NCI-H2196 treated with DMSO at 0.1 percent for 48 hours (cell line): ENCODE measurements around the gene IL2RA.

Experiments
- DNase-seq: peaks from one replicate; lab custom pipeline; 2025; ENCODE audit not compliant: unreplicated experiment; lab: John Stamatoyannopoulos, UW

IL2RA gene

DNA sequence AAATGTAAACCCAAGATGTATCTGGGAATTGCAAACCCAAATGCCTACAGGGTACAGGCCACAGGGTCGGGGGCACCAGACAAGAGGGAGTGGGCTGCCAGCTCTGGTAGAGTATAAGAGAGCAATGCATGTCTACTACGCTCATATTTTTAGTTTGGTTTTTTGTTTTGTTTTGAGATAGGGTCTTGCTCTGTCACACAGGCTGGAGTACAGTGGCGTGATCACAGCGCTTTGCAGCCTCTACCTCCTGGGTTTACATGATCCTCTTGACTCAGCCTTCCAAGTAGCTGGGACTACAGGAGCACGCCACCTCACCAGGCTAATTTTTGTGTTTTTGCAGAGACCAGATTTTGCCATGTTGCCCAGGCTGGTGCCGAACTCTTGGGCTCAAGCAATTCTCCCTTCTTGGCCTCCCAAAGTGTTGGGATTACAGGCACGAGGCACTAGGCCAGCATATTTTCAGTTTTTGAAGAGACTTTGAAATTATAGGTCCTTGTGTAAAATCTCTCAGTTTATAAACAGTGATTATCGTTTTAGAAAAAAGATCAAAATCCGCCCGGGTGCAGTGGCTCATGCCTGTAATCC, 73.7 kb downstream of the IL2RA start:
- no peak for DNase-seq

DNA sequence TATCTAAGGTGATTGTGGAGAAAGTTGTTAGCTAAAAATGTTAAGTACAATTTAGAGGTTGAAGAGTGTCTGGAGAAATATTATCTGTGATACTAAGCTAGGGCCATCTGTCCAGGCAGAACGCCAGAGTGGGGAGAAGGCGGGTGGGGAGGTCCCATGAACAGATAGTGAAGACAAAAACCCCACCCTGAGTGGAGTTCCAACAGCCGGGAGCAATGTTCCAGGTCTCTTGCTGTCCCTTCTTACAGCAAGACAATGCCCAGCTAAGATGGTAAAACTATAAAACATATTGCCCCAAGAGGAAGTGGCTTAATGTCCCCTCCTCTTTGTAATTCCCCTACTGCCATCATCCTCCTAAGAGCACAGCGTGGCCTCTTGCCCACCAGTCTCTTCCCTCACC, 74.4 kb downstream of the IL2RA start:
- no peak for DNase-seq

DNA sequence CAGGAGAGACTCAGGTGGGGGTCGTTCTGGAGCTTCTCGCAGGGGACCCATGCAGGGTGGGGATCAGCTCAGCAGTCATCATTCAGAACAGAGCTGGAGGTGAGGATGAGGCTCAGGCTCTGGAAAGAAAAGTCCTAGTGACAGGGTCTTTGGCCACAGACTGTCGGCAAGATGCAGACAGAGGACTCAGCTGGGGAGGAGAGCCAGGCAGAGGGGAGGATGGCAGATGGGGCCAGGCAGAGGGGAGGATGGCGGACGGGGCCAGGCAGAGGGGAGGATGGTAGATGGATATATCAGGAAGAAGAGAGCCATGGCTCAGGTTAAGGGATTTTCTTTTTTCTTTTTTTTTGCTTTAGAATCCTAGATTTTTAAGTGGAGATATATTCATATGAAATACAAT, 77.1 kb downstream of the IL2RA start:
- no peak for DNase-seq

DNA sequence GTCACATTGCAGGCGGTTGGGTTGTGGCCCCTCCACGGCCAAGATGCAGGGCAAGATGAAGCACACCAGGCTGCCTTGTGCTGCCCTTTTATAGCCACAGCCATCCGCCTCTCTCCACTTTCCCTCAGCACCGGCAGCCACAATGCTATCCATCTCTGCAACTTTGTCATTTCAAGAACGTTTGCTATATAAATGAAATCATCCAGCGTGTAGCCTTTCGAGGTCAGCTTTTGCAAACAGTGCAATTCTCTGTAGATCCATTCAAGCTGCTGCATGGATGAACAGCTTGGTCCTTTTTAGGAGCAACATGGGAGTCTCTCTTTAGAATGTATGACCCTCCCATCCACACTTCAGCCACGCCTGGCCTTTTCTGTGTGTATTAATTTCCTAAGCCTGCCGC, 78.4 kb downstream of the IL2RA start:
- DNase-seq = no peak

DNA sequence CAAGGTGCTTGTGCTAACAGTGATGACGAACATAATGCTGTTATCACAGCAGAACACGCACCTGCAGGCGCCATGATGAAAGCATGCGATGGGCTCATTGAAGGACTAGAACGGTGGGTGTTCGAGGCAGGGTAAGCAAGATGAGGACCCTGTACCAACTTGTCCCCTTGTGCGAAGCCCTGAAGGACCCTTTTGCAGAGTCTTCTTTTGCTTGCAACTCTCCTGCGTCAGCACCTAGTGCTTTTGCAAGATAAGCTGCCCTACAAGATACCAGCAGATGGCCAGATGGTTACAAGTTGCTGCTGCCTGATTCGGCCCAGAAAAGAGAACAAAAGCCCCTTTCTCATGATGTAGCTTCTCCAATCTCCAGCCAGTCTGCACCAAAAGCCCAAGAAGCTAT, 80.6 kb downstream of the IL2RA start:
- DNase-seq = no peak

DNA sequence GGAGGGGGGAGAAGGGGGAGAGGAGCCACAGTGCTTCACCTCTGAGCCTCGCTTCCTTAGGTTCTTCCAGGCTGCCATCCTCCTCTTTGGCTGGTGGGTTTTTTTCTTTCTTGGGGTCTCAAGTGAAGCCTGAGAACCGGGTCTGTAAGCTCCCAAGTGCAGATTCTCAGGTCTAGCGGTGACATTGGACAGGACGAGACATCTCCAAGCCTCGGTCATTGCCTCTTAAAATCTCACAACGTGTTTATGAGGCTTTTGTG, 84.0 kb downstream of the IL2RA start:
- DNase-seq = no peak

DNA sequence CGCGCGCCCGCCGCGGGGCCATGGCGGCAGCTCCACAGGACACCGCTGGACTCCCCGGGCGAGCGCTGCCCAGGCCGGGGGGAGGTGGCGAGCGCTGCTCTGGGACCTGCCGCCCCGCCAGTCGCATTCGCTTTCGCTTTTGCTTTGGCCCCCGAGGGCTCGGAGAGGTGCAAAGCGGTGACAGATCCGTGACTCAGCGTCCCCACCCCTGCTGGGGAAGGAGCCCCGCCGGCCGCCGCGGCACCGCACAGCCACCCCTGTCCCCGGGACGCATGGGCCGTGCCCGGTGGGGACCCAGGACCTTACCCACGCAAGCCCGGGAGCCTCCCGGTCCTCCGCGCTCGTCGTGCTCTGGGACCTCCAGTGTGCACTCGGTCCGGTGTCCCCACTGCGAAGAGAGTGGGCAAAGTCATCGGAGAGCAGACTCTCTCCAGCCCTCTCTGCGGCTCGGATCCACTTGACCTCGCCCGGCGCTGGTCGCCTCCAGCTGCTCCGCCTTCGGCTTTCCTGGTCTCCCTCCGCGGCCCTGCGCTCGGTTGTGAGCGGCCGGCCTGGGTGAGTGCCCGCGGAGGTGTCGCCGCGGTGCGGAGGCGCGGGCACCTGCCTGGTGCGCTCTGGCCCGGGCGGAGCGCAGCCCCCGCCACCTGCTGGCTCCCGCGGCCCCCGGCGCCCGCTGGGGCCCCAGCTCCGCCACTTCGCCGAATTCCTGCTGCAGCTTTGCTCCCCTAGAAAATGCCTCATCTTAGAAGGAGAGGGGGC, 84.5 kb downstream of the IL2RA start, which contains the start of gene IL15RA:
Gene IL15RA, minus strand, starts transcription at position 73 of the 759 bp plus-strand sequence. Its CDS starts 51 bp downstream, at position 22.
- peak; percentile 4 for DNase-seq

DNA sequence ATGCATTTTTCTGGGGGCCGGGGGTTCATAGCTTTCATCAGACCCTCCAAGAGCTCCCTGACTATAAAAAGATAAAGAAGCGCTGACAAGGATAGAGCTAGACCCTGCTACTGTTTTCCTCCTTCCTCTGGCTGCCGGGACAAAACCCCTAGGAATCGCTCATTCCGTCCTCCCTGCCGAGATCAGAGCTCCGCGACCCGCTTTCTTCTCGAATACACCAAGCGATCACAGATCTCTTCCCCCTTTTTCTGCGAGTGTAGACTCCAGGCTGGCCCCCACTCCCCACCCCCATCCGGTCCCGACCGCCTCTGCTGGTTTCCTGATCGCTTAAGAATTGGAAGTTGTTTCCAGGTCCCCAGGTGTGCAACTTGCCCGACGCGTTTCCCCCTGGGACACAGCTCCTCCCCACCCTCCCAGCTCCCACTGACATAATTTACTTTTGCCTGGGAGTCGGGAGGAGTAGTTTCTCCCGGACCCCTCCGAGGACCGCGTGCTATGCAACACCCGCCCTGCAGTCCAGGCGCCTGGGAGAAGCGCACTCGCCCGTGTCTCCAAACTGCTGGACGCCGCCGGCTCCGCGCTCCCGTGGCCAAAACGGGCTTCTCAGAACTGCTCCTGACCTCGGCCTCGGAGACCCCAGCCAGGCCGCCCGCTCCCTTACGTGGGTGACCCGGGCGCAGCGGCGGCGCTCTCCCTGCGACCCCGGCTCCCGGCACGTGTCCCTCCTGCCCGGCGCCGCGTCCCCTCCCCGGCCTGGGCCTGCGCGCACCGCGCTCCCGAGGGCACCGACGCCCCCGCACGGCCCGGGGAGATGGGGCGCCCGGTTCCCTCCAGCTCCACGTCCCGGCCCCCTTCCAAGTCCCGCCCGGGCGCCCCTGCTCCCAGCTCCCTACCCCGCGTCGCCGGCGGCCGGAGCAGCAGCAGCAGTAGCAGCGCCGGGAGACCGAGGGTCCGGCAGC, 85.4 kb downstream of the IL2RA start:
- DNase-seq = no peak

DNA sequence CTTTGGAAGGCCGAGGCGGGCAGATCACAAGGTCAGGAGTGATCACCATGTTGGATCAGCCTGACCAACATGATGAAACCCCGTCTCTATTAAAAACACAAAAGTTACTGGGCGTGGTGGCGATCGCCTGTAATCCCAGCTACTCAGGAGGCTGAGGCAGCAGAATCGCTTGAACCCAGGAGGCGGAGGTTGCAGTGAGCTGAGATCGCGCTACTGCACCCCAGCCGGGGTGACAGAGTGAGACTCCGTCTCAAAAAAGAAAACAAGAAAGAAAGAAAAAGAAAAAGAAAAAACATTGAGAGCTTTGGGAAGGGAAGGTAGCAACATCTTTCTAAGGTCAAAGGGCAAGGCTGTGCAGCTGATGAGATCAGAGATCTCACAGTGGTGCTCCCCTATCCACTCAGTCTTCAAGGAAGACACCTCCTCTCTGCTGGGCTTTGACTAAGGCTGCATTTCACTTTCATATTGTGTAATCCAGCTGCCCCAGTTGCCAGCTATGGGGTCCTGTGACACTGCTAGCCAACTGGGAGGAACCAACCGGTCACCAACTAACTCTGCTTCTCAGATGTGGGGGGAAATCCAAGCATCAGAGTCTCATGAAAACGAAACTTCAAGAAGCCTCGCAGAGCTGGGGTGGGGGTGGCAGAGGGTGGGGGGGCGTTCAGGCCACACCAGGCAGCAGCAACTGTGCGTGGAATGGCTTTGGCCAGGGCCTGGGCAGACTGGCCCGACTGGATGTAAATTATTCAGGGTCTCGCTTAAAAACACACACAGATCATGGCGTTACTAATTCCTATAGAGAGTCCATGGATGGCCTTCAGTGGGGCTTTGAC, 86.3 kb downstream of the IL2RA start:
- no peak for DNase-seq

DNA sequence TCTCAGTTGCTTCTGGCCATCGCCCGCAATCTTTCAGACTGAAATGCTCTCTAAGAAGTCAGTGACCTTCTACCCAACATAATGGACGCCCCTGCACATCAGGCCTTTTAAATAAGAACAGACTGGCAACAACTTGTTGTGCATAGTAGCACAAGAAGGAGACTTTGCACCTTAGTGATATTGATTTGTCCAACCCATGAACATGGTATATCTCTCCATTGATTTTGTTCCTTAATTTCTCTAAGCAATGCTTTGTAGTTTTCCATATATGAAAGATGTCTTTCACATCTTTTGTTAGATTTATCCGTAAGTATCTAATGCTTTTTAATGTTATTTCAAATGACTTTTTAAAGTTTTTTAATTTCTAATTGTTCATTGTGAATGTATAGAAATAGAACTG, 89.1 kb downstream of the IL2RA start:
- DNase-seq = no peak

DNA sequence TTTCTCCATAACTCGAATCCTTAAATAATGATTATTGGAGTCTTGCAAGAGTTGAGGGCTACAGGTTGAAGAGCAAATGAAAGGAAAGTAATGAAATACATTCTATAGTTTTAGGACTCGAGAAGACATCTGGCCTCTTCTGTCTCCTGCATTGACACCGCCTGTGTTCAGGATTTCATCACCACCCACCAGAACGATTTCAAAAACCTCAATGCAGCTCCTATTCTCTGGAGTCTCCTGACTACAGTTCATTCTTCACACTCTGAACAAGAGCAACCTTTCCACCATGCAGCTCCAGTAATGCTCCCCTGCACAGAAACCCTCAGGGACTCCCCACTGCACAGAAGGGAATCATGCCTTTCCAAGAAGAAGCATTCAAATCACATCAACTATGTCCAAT, 90.3 kb downstream of the IL2RA start:
- no peak for DNase-seq

DNA sequence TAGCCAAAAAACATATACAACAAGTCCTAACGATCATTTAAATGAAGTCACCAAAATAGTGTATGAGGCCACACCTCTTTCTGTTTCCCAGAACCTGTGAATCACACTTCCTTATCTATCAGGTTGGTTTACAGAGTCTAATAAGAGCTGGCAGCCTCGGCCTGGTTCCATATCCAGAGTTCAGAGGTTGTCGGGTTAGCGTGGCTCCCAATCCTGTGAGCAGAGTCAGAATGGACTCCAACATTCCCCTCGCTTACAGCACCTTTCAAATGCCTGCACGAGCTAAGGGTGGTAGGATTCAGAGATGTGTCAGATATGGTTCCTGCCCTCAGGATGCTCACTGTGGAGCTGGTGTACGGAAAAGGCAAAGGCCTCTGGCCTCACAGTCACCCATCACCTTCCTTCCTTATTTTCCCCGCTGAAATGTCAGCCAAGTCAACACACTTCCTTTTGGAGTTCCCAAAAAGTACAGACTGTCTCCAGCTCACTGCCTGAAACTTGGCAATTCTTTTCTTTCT, 90.8 kb downstream of the IL2RA start:
- no peak for DNase-seq

DNA sequence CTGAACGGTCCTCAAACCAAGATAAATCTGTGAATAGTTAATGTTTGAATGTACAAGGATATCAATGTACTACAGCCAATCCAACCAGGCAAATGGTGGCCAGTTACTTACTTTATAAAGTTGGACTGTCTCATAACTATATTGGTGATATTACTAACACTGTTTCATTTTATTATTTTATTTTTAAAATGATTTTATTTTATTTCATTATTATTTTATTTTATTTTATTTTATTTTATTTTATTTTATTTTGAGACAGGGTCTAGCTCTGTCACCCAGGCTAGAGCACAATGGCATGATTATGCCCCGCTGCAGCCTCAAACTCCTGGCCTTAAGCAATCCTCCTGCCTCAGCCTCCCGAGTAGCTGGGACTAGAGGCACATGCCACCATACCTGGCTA, 91.6 kb downstream of the IL2RA start:
- DNase-seq = no peak

DNA sequence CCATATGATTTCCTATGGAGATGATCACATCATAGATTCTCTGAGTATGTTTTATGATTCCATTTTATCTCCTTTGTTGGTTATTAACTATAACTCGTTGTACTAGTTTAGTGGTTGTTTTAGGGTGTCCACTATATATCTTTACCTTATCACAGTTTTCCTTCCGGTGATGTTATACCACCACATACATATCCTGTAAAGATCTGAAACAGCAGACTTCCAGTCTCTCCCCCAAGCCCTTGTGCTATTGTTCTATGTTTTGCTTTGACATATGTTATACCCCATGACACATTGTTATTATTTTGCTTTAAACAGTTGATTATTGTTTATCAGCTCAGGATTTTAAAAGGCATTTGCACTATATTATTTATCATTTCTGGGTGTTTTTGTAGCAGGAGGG, 92.1 kb downstream of the IL2RA start:
- DNase-seq = no peak

DNA sequence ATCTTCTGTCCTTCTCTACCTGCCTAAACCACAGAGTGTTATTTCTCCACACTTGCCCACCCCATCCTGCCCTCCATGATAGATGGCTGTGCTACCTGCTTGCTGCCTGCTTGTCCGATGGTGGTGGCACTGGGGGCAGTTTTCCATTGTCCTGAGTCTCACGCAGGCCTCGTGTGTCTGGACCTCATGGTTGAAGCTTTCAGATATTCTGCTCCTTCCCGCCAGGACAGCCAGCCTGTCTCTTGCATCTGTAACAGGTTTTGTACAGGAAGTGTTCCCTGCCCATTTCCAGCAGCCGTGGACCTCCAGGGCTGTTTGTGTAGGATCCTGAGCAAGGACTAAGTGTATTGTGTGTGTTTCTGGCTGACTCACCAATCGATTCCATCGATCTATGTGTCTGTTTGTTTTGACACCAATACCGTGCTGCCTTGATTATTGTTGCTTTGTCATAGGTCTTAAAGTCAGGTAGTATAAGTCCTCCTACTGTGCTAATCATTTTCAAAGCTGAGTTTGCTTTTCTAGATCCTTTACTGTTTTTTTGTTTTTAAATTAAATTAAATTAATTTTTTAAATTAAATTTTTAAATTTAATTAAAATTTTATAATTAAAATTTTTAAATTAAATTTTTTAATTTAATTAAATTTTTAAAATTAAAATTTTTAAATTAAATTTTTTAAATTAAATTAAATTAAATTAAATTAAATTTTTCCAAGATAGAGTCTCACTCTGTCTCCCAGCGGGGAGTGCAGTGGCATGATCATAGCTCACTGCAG, 93.3 kb downstream of the IL2RA start:
- no peak for DNase-seq

DNA sequence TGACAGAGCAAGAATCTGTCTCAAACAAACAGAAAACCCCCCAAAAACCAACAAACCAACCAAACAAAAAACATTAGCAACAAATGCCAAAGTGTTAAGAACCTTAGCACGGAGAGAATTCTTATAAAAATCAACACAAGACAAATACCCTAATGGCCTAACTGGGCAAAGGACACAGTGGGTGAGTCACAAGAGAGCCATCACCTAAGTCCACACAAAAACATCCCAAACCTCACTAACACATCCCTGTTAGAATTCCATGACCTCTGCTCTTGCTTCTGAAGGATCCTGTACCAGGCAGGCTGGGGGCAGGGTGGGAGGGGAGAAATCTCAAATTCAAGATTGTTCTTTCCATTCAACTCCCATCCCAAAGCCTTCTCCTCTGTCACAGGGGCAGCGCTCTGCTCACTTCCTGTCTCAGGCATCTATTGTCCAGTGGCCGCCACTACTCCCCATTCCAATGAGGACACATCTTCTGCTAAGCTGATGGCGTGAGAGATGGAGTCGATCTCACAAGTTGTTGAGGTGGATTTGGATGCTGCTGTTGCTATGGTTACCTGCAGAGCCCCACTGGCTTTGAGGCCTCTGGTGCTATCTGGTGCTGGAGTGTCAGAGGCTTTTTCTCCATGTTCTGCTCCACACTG, 94.0 kb downstream of the IL2RA start:
- DNase-seq = no peak

DNA sequence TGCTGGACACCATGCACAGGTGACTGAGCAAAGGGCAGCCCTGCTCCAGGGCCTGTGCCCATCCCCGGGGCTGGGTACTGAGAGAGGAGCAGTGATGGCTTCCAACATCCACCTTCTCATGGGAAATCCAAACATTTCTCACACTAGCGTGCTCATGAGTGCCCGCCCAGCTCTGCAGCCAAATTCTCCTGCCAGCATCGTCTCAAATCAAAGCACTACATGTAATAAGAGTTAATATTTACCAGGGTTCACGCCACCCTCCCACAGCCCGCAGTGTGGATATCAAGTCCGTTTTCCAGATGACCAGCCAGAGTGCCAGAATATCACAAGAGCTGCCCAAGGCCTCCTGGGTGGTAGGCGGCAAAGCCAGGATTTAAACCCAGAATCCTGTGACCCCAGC, 96.9 kb downstream of the IL2RA start:
- DNase-seq = no peak

DNA sequence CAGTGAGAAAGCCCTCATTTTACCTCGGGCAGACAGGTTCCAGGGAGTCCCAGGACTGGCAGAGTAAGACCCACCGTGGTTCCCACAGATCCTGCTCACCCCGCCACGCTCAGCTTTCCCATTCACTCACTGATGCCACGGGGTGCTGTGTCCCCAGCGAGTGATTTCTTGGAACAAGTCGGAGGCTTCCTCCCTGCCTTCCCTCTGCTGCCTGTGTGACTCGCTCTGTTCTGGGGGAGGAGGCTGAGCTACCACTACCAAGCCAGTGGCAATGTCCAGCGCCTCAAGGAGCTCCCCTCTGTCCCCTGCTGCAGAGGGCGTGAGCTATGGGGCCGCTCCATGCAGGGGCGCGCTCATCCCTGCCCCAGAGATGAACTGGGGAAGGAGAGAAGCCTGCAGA, 97.4 kb downstream of the IL2RA start:
- DNase-seq = no peak

DNA sequence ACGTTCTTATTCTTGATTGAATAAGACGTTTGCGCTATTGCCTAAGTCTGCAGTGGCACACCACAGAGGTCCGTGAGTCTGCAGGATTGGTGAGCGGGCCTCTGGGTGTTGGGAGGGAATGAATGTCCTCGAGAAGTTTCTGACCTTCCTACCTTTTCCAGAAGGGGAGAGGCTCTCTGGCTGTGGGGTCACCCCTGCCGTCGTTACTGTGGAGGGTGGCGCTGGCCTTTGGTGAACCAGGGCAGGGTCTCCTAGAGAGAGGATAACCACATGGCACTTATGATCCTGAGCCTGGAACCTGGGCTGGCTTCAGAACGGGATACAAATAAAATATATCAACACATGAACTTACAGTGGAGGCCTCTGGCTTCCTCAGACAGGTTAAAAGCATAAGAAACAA, 98.6 kb downstream of the IL2RA start:
- DNase-seq = no peak

DNA sequence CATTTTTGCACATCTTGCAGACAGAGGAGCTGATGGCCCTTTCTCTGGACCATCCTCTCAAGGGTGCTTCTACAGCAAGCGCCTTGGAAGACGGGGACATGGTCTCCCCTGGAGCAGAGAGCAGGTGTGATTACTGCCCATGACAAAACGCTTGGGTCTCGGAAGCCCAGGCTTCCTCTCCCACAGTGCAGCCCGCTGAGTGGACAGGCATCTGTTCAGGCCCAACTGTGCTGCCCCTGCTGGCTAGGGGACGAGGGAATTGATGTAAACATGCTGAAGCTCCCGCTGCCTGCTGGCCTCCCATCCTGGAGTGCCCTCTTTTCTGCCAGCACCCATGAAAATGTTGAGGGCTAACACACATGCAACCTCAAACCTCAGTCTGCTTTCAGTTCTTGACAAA, 99.1 kb downstream of the IL2RA start:
- DNase-seq = no peak
